Keratinocyte (primary cell): ENCODE data around the gene LAMB1. TPM values are rescaled to one million over a fixed set of nuclear protein-coding genes. Genes with fewer than 3 reads are reported as not detected.

Experiments
- DNase-seq: peaks from one replicate; pipeline ENCODE4 v3.0.0-alpha.2; 2011; ENCODE audit warnings: low read depth, missing footprints, low spot score
- FAIRE-seq: peaks from 2 replicates; lab custom pipeline; 2011; peaks lifted over from hg19 to GRCh38; lab: Jason Lieb, UNC
- H2AFZ ChIP-seq: 2 replicates; pipeline ENCODE4 v1.6.0; 2012; ENCODE audit warnings: low read length, control low read depth, inconsistent platforms; ENCODE audit not compliant: control insufficient read depth
- H3K27ac ChIP-seq: 2 replicates; pipeline ENCODE4 v1.5.1; 2011; ENCODE audit warnings: low read length; ENCODE audit not compliant: control insufficient read depth, insufficient read depth
- H3K27me3 ChIP-seq: 3 replicates; pipeline ENCODE4 v1.6.0; 2011; ENCODE audit warnings: low read length; ENCODE audit not compliant: control insufficient read depth, insufficient read depth; ENCODE audit errors: extremely low read depth
- H3K36me3 ChIP-seq, 2 experiments: 2 replicates in 1 of 2; 3 replicates in 1 of 2; pipeline ENCODE4 v1.5.1; 2011; ENCODE audit warnings: low read length in 2 of 2, mild to moderate bottlenecking in 1 of 2; ENCODE audit not compliant: control insufficient read depth in 2 of 2, insufficient read depth in 2 of 2; ENCODE audit errors: extremely low read depth in 1 of 2
- H3K4me1 ChIP-seq: 3 replicates; pipeline ENCODE4 v1.5.1; 2011; ENCODE audit warnings: low read length; ENCODE audit not compliant: control insufficient read depth, insufficient read depth; ENCODE audit errors: extremely low read depth
- H3K4me2 ChIP-seq: 3 replicates; pipeline ENCODE4 v1.6.0; 2011; ENCODE audit warnings: low read depth, low read length; ENCODE audit not compliant: control insufficient read depth, insufficient read depth; ENCODE audit errors: extremely low read depth
- H3K4me3 ChIP-seq, 3 experiments: fragments of 200-600 bp in 1 of 3; sonication (generic) in 1 of 3; 2 replicates in 2 of 3; 3 replicates in 1 of 3; pipeline ENCODE4 v1.5.1; 2011 to 2016; ENCODE audit warnings: low read length in 3 of 3, mild to moderate bottlenecking in 3 of 3, control low read depth in 2 of 3, inconsistent platforms in 1 of 3, low read depth in 1 of 3, mixed read lengths in 1 of 3, mixed run types in 1 of 3, moderate library complexity in 1 of 3; ENCODE audit not compliant: control insufficient read depth in 2 of 3, insufficient read depth in 2 of 3; ENCODE audit errors: extremely low read depth in 1 of 3
- H3K79me2 ChIP-seq: 2 replicates; pipeline ENCODE4 v1.6.0; 2012; ENCODE audit warnings: low read length; ENCODE audit not compliant: control insufficient read depth, insufficient read depth
- H3K9ac ChIP-seq: 3 replicates; pipeline ENCODE4 v1.6.0; 2011; ENCODE audit warnings: low read length; ENCODE audit not compliant: control insufficient read depth, insufficient read depth; ENCODE audit errors: extremely low read depth
- H3K9me1 ChIP-seq: 3 replicates; pipeline ENCODE4 v1.6.0; 2011; ENCODE audit warnings: low read length; ENCODE audit not compliant: control insufficient read depth, insufficient read depth; ENCODE audit errors: extremely low read depth
- H3K9me3 ChIP-seq: 2 replicates; pipeline ENCODE4 v1.5.1; 2012; ENCODE audit warnings: low read depth, low read length; ENCODE audit not compliant: control insufficient read depth
- H4K20me1 ChIP-seq: 3 replicates; pipeline ENCODE4 v1.6.0; 2011; ENCODE audit warnings: low read length; ENCODE audit not compliant: control insufficient read depth, insufficient read depth; ENCODE audit errors: extremely low read depth
- CTCF ChIP-seq, 3 experiments: IDR thresholded peaks in 1 of 3; conservative IDR thresholded peaks in 1 of 3; optimal IDR thresholded peaks in 1 of 3; 2 replicates in 2 of 3; 3 replicates in 1 of 3; pipeline versions ENCODE3 to v1.5.1; 2011; ENCODE audit warnings: low read length in 3 of 3, mild to moderate bottlenecking in 3 of 3, moderate library complexity in 2 of 3, control low read depth in 1 of 3, inconsistent platforms in 1 of 3; ENCODE audit not compliant: insufficient read depth in 2 of 3; ENCODE audit errors: extremely low read depth in 1 of 3
- EZH2 ChIP-seq: IDR thresholded peaks from one replicate; pipeline ENCODE4 v1.6.1; 2012; ENCODE audit warnings: inconsistent platforms, mild to moderate bottlenecking, low read length, moderate library complexity
- dilution Hi-C: fragments of 300-500 bp; cut with MboI; formaldehyde crosslinking; loops from one replicate; pipeline ENCODE4 v1.7.0; 2020; ENCODE audit warnings: low sequenced_read_pairs; ENCODE audit not compliant: extremely low pct_ligation_motif_present
- polyA plus RNA-seq, 5 experiments: library from polyadenylated mRNA; depleted of rRNA in 3 of 5; stranded (reverse) in 3 of 5; stranded (forward) in 1 of 5; unstranded in 1 of 5; fragments of >200 nt; gene quantifications; 1 replicate in 1 of 5; 2 replicates in 3 of 5; 3 replicates in 1 of 5; pipeline versions ENCODE4 v1.2.1 to v1.2.3, GENCODE V29; 2011 to 2012; ENCODE audit warnings: missing spikeins in 2 of 5, low read depth in 1 of 5, low replicate concordance in 1 of 5

Gene LAMB1
- polyA plus RNA-seq, 1 donor (not counting 4 experiments of a cell fraction or from before 2014, with no cell fraction given): 97.9 TPM

GRCh38 chr7:107937531-107937930, 65.4 kb downstream of the LAMB1 start:
- H3K9me3 ChIP-seq: no peaks in the 10 kb centered on the region
- peak; percentile 32 for DNase-seq
- H2AFZ ChIP-seq: no peak overlapping the region
- no peak overlapping the region for H3K4me2 ChIP-seq
- H3K36me3 ChIP-seq: peaks cover 17 to 40% of the 10 kb centered on the region in 2 experiments
- peaks cover 29% of the 10 kb centered on the region for H3K4me1 ChIP-seq
- H3K27me3 ChIP-seq: no peaks in the 10 kb centered on the region
- TF ChIP-seq CTCF (optimal IDR thresholded peaks at IDR 0.05 in 1 of 3, IDR thresholded peaks at IDR 0.05 in 1 of 3, conservative IDR thresholded peaks at IDR 0.05 in 1 of 3; ENCODE audit: extremely low read depth in 1 of 3, insufficient read depth in 2 of 3, low read length in 3 of 3): no peak
- TF ChIP-seq EZH2: no peak
- H3K27ac ChIP-seq: peak overlapping the region; percentile 43
- H4K20me1 ChIP-seq: no peaks in the 10 kb centered on the region
- peak; percentile 71 for FAIRE-seq
- peaks cover 3% of the 10 kb centered on the region for H3K9me1 ChIP-seq
- H3K79me2 ChIP-seq: no peaks in the 10 kb centered on the region
- H3K9ac ChIP-seq: no peak overlapping the region
- dilution Hi-C loops: no loop called here
- H3K4me3 ChIP-seq: no peak overlapping the region

GRCh38 chr7:107936312-107936711, 66.6 kb downstream of the LAMB1 start:
- H3K4me1 ChIP-seq: peaks cover 29% of the 10 kb centered on the region
- FAIRE-seq (no peak), DNase-seq (no peak)
- H3K4me2 ChIP-seq: no peak overlapping the region
- H3K27ac ChIP-seq: no peak overlapping the region
- dilution Hi-C loops: no loop called here
- H3K79me2 ChIP-seq: no peaks in the 10 kb centered on the region
- H3K9me1 ChIP-seq: peaks cover 7% of the 10 kb centered on the region
- H2AFZ ChIP-seq: no peak overlapping the region
- no peak overlapping the region for H3K4me3 ChIP-seq
- TF ChIP-seq EZH2 (no peak), CTCF (optimal IDR thresholded peaks at IDR 0.05 in 1 of 3, IDR thresholded peaks at IDR 0.05 in 1 of 3, conservative IDR thresholded peaks at IDR 0.05 in 1 of 3; ENCODE audit: extremely low read depth in 1 of 3, insufficient read depth in 2 of 3, low read length in 3 of 3) (no peak)
- H3K9ac ChIP-seq: no peak overlapping the region
- peaks cover 17 to 42% of the 10 kb centered on the region in 2 experiments for H3K36me3 ChIP-seq
- no peaks in the 10 kb centered on the region for H4K20me1 ChIP-seq
- no peaks in the 10 kb centered on the region for H3K9me3 ChIP-seq
- H3K27me3 ChIP-seq: no peaks in the 10 kb centered on the region
